ENCODE data around the gene BRF1.

BRF1 gene

DNA sequence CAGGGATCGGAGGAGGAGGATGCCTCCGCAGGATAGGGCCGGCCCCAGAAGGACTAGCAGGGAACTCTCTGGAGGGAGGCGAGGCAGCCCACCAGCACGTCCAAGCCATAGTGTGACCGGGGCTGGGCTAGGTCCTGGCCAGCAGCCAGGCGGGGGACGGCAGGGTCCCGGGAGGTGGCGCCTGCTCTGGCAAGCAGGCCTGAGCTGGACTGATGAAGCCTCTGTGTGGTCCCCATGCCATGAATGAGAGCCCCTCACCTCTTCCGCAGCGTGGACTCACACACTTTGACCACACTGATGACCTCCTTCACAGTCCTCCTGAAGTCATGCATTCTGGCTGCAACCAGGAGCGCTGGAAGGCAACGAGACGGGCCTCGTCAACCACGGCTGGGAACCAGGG, 72.2 kb downstream of the BRF1 start:
- Histone ChIP-seq H2AFZ (ENCODE audit: low read length) (no peak overlapping the region), H3K9ac (ENCODE audit: low read depth, low read length, poor library complexity, severe bottlenecking) (no peak overlapping the region), H4K20me1 (ENCODE audit: insufficient read depth, low read length, poor library complexity, severe bottlenecking) (no peaks in the 10 kb centered on the region), H3F3A (ENCODE audit: low read depth) (no peaks in the 10 kb centered on the region), H3K4me3 (ENCODE audit: low read length, poor library complexity, severe bottlenecking) (no peak overlapping the region), H3K9me2 (replicated peaks; ENCODE audit: low read depth, low read length) (no peaks in the 10 kb centered on the region), H3K36me3 (ENCODE audit: insufficient read depth, low read length) (peaks cover 35% of the 10 kb centered on the region; the same call in 1 of the 2 replicates), H3K4me1 (ENCODE audit: insufficient read depth, low read length, poor library complexity, severe bottlenecking) (no peaks in the 10 kb centered on the region), H3K27me3 (ENCODE audit: insufficient read depth, low read length, poor library complexity, severe bottlenecking) (no peaks in the 10 kb centered on the region), H3K79me2 (ENCODE audit: insufficient read depth, low read length) (peaks cover 4% of the 10 kb centered on the region; the same call in 1 of the 2 replicates), H3K9me3 (ENCODE audit: insufficient read depth, low read depth, low read length) (no peaks in the 10 kb centered on the region), H3K4me2 (ENCODE audit: low read depth, low read length, poor library complexity, severe bottlenecking) (no peak overlapping the region)
- no peak for TF ChIP-seq EZH2phosphoT487 (IDR thresholded peaks at IDR 0.05; ENCODE audit: borderline replicate concordance)
- TF ChIP-seq, protein P1, sequence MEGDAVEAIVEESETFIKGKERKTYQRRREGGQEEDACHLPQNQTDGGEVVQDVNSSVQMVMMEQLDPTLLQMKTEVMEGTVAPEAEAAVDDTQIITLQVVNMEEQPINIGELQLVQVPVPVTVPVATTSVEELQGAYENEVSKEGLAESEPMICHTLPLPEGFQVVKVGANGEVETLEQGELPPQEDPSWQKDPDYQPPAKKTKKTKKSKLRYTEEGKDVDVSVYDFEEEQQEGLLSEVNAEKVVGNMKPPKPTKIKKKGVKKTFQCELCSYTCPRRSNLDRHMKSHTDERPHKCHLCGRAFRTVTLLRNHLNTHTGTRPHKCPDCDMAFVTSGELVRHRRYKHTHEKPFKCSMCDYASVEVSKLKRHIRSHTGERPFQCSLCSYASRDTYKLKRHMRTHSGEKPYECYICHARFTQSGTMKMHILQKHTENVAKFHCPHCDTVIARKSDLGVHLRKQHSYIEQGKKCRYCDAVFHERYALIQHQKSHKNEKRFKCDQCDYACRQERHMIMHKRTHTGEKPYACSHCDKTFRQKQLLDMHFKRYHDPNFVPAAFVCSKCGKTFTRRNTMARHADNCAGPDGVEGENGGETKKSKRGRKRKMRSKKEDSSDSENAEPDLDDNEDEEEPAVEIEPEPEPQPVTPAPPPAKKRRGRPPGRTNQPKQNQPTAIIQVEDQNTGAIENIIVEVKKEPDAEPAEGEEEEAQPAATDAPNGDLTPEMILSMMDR (conservative IDR thresholded peaks at IDR 0.05; ENCODE audit: low read length), result no peak

DNA sequence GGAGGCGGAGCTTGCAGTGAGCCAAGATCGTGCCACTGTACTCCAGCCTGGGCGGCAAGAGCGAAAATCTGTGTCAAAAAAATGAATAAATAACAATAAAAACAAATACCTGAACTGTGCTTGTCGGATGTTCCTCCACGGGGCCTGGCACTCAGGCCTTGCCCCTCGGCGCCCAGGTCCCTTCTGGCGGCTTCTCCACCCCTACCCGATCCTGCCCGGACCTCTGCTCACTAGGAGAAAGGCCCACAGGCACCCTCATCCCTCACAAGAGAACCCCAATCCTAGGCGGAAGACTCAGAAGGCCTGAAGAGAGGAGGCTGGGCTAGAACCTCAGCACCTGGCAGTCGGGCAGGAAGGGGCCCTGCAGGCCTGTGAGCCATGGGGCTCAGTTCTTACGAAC, 73.5 kb downstream of the BRF1 start:
- H3K79me2 ChIP-seq (ENCODE audit: insufficient read depth, low read length), result peaks cover 3% of the 10 kb centered on the region; the same call in 1 of the 2 replicates
- H4K20me1 ChIP-seq (ENCODE audit: insufficient read depth, low read length, poor library complexity, severe bottlenecking), result no peaks in the 10 kb centered on the region
- H3K27me3 ChIP-seq (ENCODE audit: insufficient read depth, low read length, poor library complexity, severe bottlenecking), result no peaks in the 10 kb centered on the region
- no peak overlapping the region for H3K4me3 ChIP-seq (ENCODE audit: low read length, poor library complexity, severe bottlenecking)
- no peak overlapping the region for H3K4me2 ChIP-seq (ENCODE audit: low read depth, low read length, poor library complexity, severe bottlenecking)
- H2AFZ ChIP-seq (ENCODE audit: low read length), result no peak overlapping the region
- no peaks in the 10 kb centered on the region for H3K4me1 ChIP-seq (ENCODE audit: insufficient read depth, low read length, poor library complexity, severe bottlenecking)
- H3K9me2 ChIP-seq (replicated peaks; ENCODE audit: low read depth, low read length), result no peaks in the 10 kb centered on the region
- no peak overlapping the region for H3K9ac ChIP-seq (ENCODE audit: low read depth, low read length, poor library complexity, severe bottlenecking)
- TF ChIP-seq EZH2phosphoT487 (IDR thresholded peaks at IDR 0.05; ENCODE audit: borderline replicate concordance), result no peak
- TF ChIP-seq, protein P1 (conservative IDR thresholded peaks at IDR 0.05; ENCODE audit: low read length), result no peak
- peaks cover 44% of the 10 kb centered on the region; the same call in 1 of the 2 replicates for H3K36me3 ChIP-seq (ENCODE audit: insufficient read depth, low read length)
- H3K9me3 ChIP-seq (ENCODE audit: insufficient read depth, low read depth, low read length), result no peaks in the 10 kb centered on the region
- H3F3A ChIP-seq (ENCODE audit: low read depth), result no peaks in the 10 kb centered on the region

DNA sequence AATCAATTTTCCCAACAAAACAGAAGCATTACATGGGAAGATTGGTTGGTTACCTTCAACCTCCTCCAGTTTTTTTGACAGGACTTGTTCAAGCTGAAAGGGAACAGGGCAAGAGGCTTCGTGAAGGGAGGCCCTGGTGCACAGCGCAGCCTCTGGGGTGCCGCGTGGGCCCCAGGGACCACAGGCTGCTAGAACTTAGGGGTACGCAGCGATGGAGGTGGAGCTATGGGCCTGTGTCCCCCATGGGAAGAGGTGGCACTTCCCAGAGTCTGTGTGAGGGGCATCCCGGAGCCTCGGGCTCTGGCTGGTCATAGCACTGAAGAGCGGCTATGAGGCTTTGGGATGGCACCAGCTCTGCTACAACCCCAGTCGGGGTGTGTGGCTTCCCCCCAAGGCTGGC, 74.6 kb downstream of the BRF1 start:
- Histone ChIP-seq H3K36me3 (ENCODE audit: insufficient read depth, low read length) (peaks cover 56% of the 10 kb centered on the region; the same call in 1 of the 2 replicates), H3K79me2 (ENCODE audit: insufficient read depth, low read length) (no peaks in the 10 kb centered on the region), H3K4me3 (ENCODE audit: low read length, poor library complexity, severe bottlenecking) (no peak overlapping the region), H3K9me3 (ENCODE audit: insufficient read depth, low read depth, low read length) (no peaks in the 10 kb centered on the region), H3K9ac (ENCODE audit: low read depth, low read length, poor library complexity, severe bottlenecking) (no peak overlapping the region), H3K4me1 (ENCODE audit: insufficient read depth, low read length, poor library complexity, severe bottlenecking) (no peaks in the 10 kb centered on the region), H2AFZ (ENCODE audit: low read length) (no peak overlapping the region), H3K4me2 (ENCODE audit: low read depth, low read length, poor library complexity, severe bottlenecking) (no peak overlapping the region), H3K27me3 (ENCODE audit: insufficient read depth, low read length, poor library complexity, severe bottlenecking) (no peaks in the 10 kb centered on the region), H4K20me1 (ENCODE audit: insufficient read depth, low read length, poor library complexity, severe bottlenecking) (no peaks in the 10 kb centered on the region), H3K9me2 (replicated peaks; ENCODE audit: low read depth, low read length) (no peaks in the 10 kb centered on the region), H3F3A (ENCODE audit: low read depth) (no peaks in the 10 kb centered on the region)
- TF ChIP-seq, protein P1 (conservative IDR thresholded peaks at IDR 0.05; ENCODE audit: low read length), result no peak
- no peak for TF ChIP-seq EZH2phosphoT487 (IDR thresholded peaks at IDR 0.05; ENCODE audit: borderline replicate concordance)
